H1 (cell line): Measurements from ENCODE around the gene ARHGEF11. TPM values are rescaled to one million over a fixed set of nuclear protein-coding genes. Genes with fewer than 3 reads are reported as not detected.

Experiments used
- CTCF ChIA-PET: fragments of 300-600 bp; sonication (Branson Sonifier 250); formaldehyde crosslinking; loops from one replicate; lab custom pipeline; 2021; ENCODE audit not compliant: partially characterized antibody; lab: Charles Lee
- POLR2A ChIA-PET: fragments of 300-600 bp; sonication (Branson Sonifier 250); formaldehyde crosslinking; loops from one replicate; lab custom pipeline; 2021; ENCODE audit warnings: inconsistent platforms; ENCODE audit not compliant: partially characterized antibody; lab: Charles Lee
- DNase-seq, 2 experiments: peaks; one replicate each; pipeline versions ENCODE4 v3.0.0 to v3.0.0-alpha.2; 2010 to 2022; ENCODE audit warnings: low spot score in 2 of 2, low read depth in 1 of 2, mixed read lengths in 1 of 2
- FAIRE-seq: peaks from 2 replicates; lab custom pipeline; 2011; peaks lifted over from hg19 to GRCh38; lab: Jason Lieb, UNC
- H2AFZ ChIP-seq: 2 replicates; pipeline ENCODE4 v1.8.1; 2012; ENCODE audit warnings: low read length, inconsistent platforms
- H2AK5ac ChIP-seq: 2 replicates; pipeline ENCODE4 v1.6.1; 2013; ENCODE audit warnings: low read depth, low read length
- H2BK120ac ChIP-seq: replicated peaks from 2 replicates; pipeline ENCODE3; 2013; ENCODE audit warnings: low read depth, low read length, inconsistent platforms
- H2BK12ac ChIP-seq: 2 replicates; pipeline ENCODE4 v1.6.1; 2013; ENCODE audit warnings: low read depth, low read length
- H2BK15ac ChIP-seq: 2 replicates; pipeline ENCODE4 v1.6.1; 2013; ENCODE audit warnings: low read length
- H2BK20ac ChIP-seq: 2 replicates; pipeline ENCODE4 v1.6.1; 2013; ENCODE audit warnings: low read length
- H2BK5ac ChIP-seq: 2 replicates; pipeline ENCODE4 v1.6.1; 2013; ENCODE audit warnings: low read depth, low read length
- H3K14ac ChIP-seq: 2 replicates; pipeline ENCODE4 v1.6.1; 2013; ENCODE audit warnings: inconsistent platforms; ENCODE audit not compliant: insufficient read length
- H3K18ac ChIP-seq: 2 replicates; pipeline ENCODE4 v1.6.1; 2013; ENCODE audit warnings: low read length; ENCODE audit errors: extremely low read depth
- H3K23ac ChIP-seq: 2 replicates; pipeline ENCODE4 v1.6.1; 2013; ENCODE audit warnings: inconsistent platforms; ENCODE audit not compliant: insufficient read length
- H3K23me2 ChIP-seq: 2 replicates; pipeline ENCODE4 v1.6.1; 2013; ENCODE audit warnings: low read depth, low read length
- H3K27ac ChIP-seq: 2 replicates; pipeline ENCODE4 v1.6.1; 2011; ENCODE audit warnings: low read depth, low read length, inconsistent platforms
- H3K27me3 ChIP-seq, 4 experiments: replicated peaks in 1 of 4; 1 replicate in 1 of 4; 2 replicates in 3 of 4; pipeline versions ENCODE4 v1.6.1 to v1.8.1; 2011 to 2013; ENCODE audit warnings: low read length in 3 of 4, mild to moderate bottlenecking in 3 of 4, inconsistent platforms in 2 of 4, mixed read lengths in 2 of 4, moderate library complexity in 1 of 4; ENCODE audit not compliant: control insufficient read depth in 3 of 4, insufficient read depth in 3 of 4; ENCODE audit errors: extremely low read depth in 1 of 4
- H3K36me3 ChIP-seq, 4 experiments: 2 replicates each; pipeline versions ENCODE4 v1.6.1 to v1.8.1; 2011 to 2013; ENCODE audit warnings: mild to moderate bottlenecking in 4 of 4, low read length in 3 of 4, moderate library complexity in 2 of 4, control low read depth in 1 of 4, inconsistent platforms in 1 of 4; ENCODE audit not compliant: insufficient read depth in 4 of 4, control insufficient read depth in 2 of 4
- H3K4ac ChIP-seq: replicated peaks from 2 replicates; pipeline ENCODE3; 2013; ENCODE audit warnings: low read length, low read depth, mixed read lengths, inconsistent platforms; ENCODE audit not compliant: insufficient read length
- H3K4me1 ChIP-seq, 4 experiments: replicated peaks in 1 of 4; 1 replicate in 1 of 4; 2 replicates in 3 of 4; pipeline versions ENCODE4 v1.6.1 to v1.8.1; 2011 to 2013; ENCODE audit warnings: low read length in 3 of 4, inconsistent platforms in 2 of 4, mixed read lengths in 1 of 4; ENCODE audit not compliant: insufficient read depth in 4 of 4, control insufficient read depth in 3 of 4
- H3K4me2 ChIP-seq, 2 experiments: 2 replicates each; pipeline versions ENCODE4 v1.6.1 to v1.8.1; 2011 to 2013; ENCODE audit warnings: low read depth in 2 of 2, low read length in 2 of 2, control low read depth in 1 of 2, inconsistent platforms in 1 of 2, mild to moderate bottlenecking in 1 of 2; ENCODE audit not compliant: insufficient read depth in 1 of 2
- H3K4me3 ChIP-seq, 4 experiments: fragments of 200-600, 300-600 bp in 1 of 4; sonication (generic), shearing (Covaris generic), sonication (Bioruptor Twin) in 1 of 4; 2 replicates each; pipeline versions ENCODE4 v1.5.1 to v1.8.1; 2011 to 2016; ENCODE audit warnings: low read length in 4 of 4, low read depth in 3 of 4, control low read depth in 2 of 4, inconsistent platforms in 2 of 4, mild to moderate bottlenecking in 2 of 4, mixed read lengths in 1 of 4, moderate library complexity in 1 of 4; ENCODE audit not compliant: insufficient read depth in 2 of 4; ENCODE audit errors: extremely low read depth in 1 of 4
- H3K56ac ChIP-seq: replicated peaks from 2 replicates; pipeline ENCODE3; 2013; ENCODE audit warnings: low read depth, mild to moderate bottlenecking, mixed read lengths, low read length, inconsistent platforms; ENCODE audit not compliant: insufficient read length
- H3K79me1 ChIP-seq: 2 replicates; pipeline ENCODE4 v1.6.1; 2013; ENCODE audit warnings: low read depth, low read length, control low read depth
- H3K79me2 ChIP-seq, 2 experiments: 2 replicates each; pipeline versions ENCODE4 v1.6.1 to v1.8.1; 2012 to 2013; ENCODE audit warnings: low read length in 2 of 2, mild to moderate bottlenecking in 2 of 2, inconsistent platforms in 1 of 2; ENCODE audit not compliant: insufficient read depth in 2 of 2, control insufficient read depth in 1 of 2
- H3K9ac ChIP-seq, 4 experiments: replicated peaks in 1 of 4; 1 replicate in 1 of 4; 2 replicates in 3 of 4; pipeline versions ENCODE4 v1.6.1 to v1.8.1; 2011 to 2013; ENCODE audit warnings: low read depth in 3 of 4, low read length in 3 of 4, control low read depth in 2 of 4, mild to moderate bottlenecking in 2 of 4, moderate library complexity in 2 of 4, inconsistent platforms in 1 of 4; ENCODE audit errors: extremely low read depth in 1 of 4
- H3K9me3 ChIP-seq, 2 experiments: 2 replicates each; pipeline versions ENCODE4 v1.6.1 to v1.8.1; 2012 to 2013; ENCODE audit warnings: mild to moderate bottlenecking in 2 of 2, moderate library complexity in 2 of 2, control low read depth in 1 of 2, inconsistent platforms in 1 of 2, low read depth in 1 of 2, low read length in 1 of 2, mixed read lengths in 1 of 2; ENCODE audit not compliant: insufficient read depth in 2 of 2
- H4K20me1 ChIP-seq, 2 experiments: replicated peaks in 1 of 2; 2 replicates each; pipeline versions ENCODE3 to v1.8.1; 2011 to 2013; ENCODE audit warnings: inconsistent platforms in 2 of 2, low read length in 2 of 2, mild to moderate bottlenecking in 1 of 2; ENCODE audit not compliant: insufficient read depth in 2 of 2, control insufficient read depth in 1 of 2
- H4K5ac ChIP-seq: 2 replicates; pipeline ENCODE4 v1.6.1; 2013; ENCODE audit warnings: low read length, low read depth, mixed read lengths, inconsistent platforms; ENCODE audit not compliant: insufficient read length
- H4K8ac ChIP-seq: 2 replicates; pipeline ENCODE4 v1.8.0; 2013; ENCODE audit warnings: mild to moderate bottlenecking, moderate library complexity, low read length, inconsistent platforms; ENCODE audit not compliant: insufficient read depth; ENCODE audit errors: extremely low read depth
- H4K91ac ChIP-seq: replicated peaks from 2 replicates; pipeline ENCODE3; 2013; ENCODE audit warnings: low read length, mixed read lengths, inconsistent platforms; ENCODE audit not compliant: insufficient read length
- BACH1 ChIP-seq: IDR thresholded peaks from 2 replicates; pipeline ENCODE4 v1.6.1; 2012; ENCODE audit warnings: low read length, improper control_type of control experiment
- EGR1 ChIP-seq: IDR thresholded peaks from 2 replicates; pipeline ENCODE4 v1.6.1; 2011; ENCODE audit warnings: low read depth, low read length, borderline replicate concordance
- MAX ChIP-seq: IDR thresholded peaks from 2 replicates; pipeline ENCODE4 v1.6.1; 2012; ENCODE audit warnings: inconsistent platforms
- POLR2AphosphoS5 ChIP-seq: IDR thresholded peaks from 2 replicates; pipeline ENCODE4 v1.6.1; 2011; ENCODE audit warnings: low read depth, low read length
- RNF2 ChIP-seq: fragments of 200-900, 300-1000 bp; sonication (generic); IDR thresholded peaks from 2 replicates; pipeline ENCODE4 v1.7.1; 2016; ENCODE audit warnings: borderline replicate concordance, low read depth, mild to moderate bottlenecking, antibody characterized with exemption, low read length; ENCODE audit not compliant: poor library complexity, severe bottlenecking; ENCODE audit errors: missing control alignments
- SP4 ChIP-seq: IDR thresholded peaks from 2 replicates; pipeline ENCODE4 v1.6.1; 2012; ENCODE audit warnings: low read length, inconsistent platforms
- TCF12 ChIP-seq: IDR thresholded peaks from 2 replicates; pipeline ENCODE4 v1.6.1; 2011; ENCODE audit warnings: low read depth, mild to moderate bottlenecking, low read length
- polyA plus RNA-seq, 7 experiments: library from polyadenylated mRNA; depleted of rRNA in 3 of 7; stranded (reverse) in 5 of 7; unstranded in 2 of 7; fragments of >200 nt in 5 of 7; fragments of 200-250 nt in 2 of 7; gene quantifications; 1 replicate in 5 of 7; 2 replicates in 1 of 7; 4 replicates in 1 of 7; pipeline versions ENCODE4 v1.2.1 to v1.2.3, GENCODE V29; 2011 to 2013; ENCODE audit warnings: missing spikeins in 2 of 7, mixed read lengths in 2 of 7
- total RNA-seq: library from RNA; stranded (reverse); fragmentation: NEBNext Ultra II Directional; extraction: Animal tissue kit (Norgen Biotek cat#: 25700); gene quantifications from 2 replicates; pipeline ENCODE4 v1.2.1, GENCODE V29; 2021

The ARHGEF11 gene
- total and polyA plus RNA-seq, 2 of the 8 experiments (the other 6 are each of a cell fraction or from before 2014, with no cell fraction given), result 19.9 to 33.1 TPM

GRCh38 chr1:157019457-157019856 is 26.1 kb downstream of the ARHGEF11 start:
- POLR2A ChIA-PET, result no interaction called here
- no peak overlapping the region for H2AK5ac ChIP-seq
- no peak overlapping the region for H3K27ac ChIP-seq
- FAIRE-seq (no peak), DNase-seq (no peak)
- H2BK20ac ChIP-seq, result no peak overlapping the region
- H3K14ac ChIP-seq, result no peak overlapping the region
- no peak overlapping the region for H3K4me3 ChIP-seq
- no peak overlapping the region for H2BK5ac ChIP-seq
- no peak overlapping the region for H2BK120ac ChIP-seq
- H4K8ac ChIP-seq, result no peak overlapping the region
- no peak overlapping the region for H3K4ac ChIP-seq
- H3K23me2 ChIP-seq, result no peaks in the 10 kb centered on the region
- no peaks in the 10 kb centered on the region for H3K27me3 ChIP-seq
- H3K4me1 ChIP-seq, result no peaks in the 10 kb centered on the region
- peaks cover 0 to 4% of the 10 kb centered on the region in 2 experiments for H4K20me1 ChIP-seq
- CTCF ChIA-PET, result no interaction called here
- no peak overlapping the region for H3K18ac ChIP-seq
- TF ChIP-seq BACH1 (no peak), EGR1 (no peak), POLR2AphosphoS5 (no peak), RNF2 (no peak), TCF12 (no peak), MAX (no peak), SP4 (no peak)
- H3K79me2 ChIP-seq, result peaks cover 5 to 79% of the 10 kb centered on the region in 2 experiments
- H3K9ac ChIP-seq, result no peak overlapping the region
- H4K5ac ChIP-seq, result no peak overlapping the region
- H3K9me3 ChIP-seq, result peaks cover 2 to 18% of the 10 kb centered on the region in 2 experiments; a peak in 2 of 4 replicates
- no peak overlapping the region for H4K91ac ChIP-seq
- peaks cover 8% of the 10 kb centered on the region; the same call in 1 of the 2 replicates for H3K79me1 ChIP-seq
- H3K36me3 ChIP-seq, result peaks cover 0 to 4% (median 0%) of the 10 kb centered on the region in 4 experiments; a peak in 1 of 8 replicates
- no peak overlapping the region for H2AFZ ChIP-seq
- H3K4me2 ChIP-seq, result no peak overlapping the region
- H2BK12ac ChIP-seq, result no peak overlapping the region
- H3K56ac ChIP-seq, result no peak overlapping the region
- no peak overlapping the region for H3K23ac ChIP-seq
- no peak overlapping the region for H2BK15ac ChIP-seq
